Ascending aorta (tissue), 2 donors: Measurements from ENCODE around the gene ZNF502. TPM values are rescaled to one million over a fixed set of nuclear protein-coding genes. Genes with fewer than 3 reads are reported as not detected.
A peak's percentile ranks its signal among the peaks of the same experiment; 100 is the strongest.

ENCODE experiments used
- DNase-seq, 2 donors: peaks; one replicate each; pipeline ENCODE4 v3.0.0-alpha.2; 2019; ENCODE audit warnings: low spot score in 2 of 2
- H3K27ac ChIP-seq, 2 donors: fragments of 200-600 bp; sonication (generic); one replicate each; pipeline ENCODE4 v1.5.1; 2016 to 2017; ENCODE audit warnings: mild to moderate bottlenecking in 1 of 2
- H3K27me3 ChIP-seq: fragments of 200-600 bp; sonication (generic); one replicate; pipeline ENCODE4 v1.5.1; 2017
- H3K36me3 ChIP-seq, 2 donors: fragments of 200-600 bp; sonication (generic); one replicate each; pipeline ENCODE4 v1.5.1; 2016
- H3K4me1 ChIP-seq, 2 donors: fragments of 200-600 bp; sonication (generic); one replicate each; pipeline ENCODE4 v1.5.1; 2016 to 2017; ENCODE audit warnings: mild to moderate bottlenecking in 1 of 2
- H3K4me3 ChIP-seq, 2 donors: fragments of 200-600 bp; sonication (generic); one replicate each; pipeline ENCODE4 v1.5.1; 2016 to 2017; ENCODE audit warnings: mild to moderate bottlenecking in 1 of 2
- H3K9me3 ChIP-seq, 2 donors: fragments of 200-600 bp; sonication (generic); one replicate each; pipeline ENCODE4 v1.5.1; 2016
- CTCF ChIP-seq, 3 experiments: fragments of 200-600 bp in 2 of 3; fragments of 450-650 bp in 1 of 3; sonication (generic) in 2 of 3; IDR thresholded peaks; one replicate each; pipeline ENCODE4 v1.5.1; 2016 to 2019; ENCODE audit warnings: antibody characterized with exemption in 3 of 3, mild to moderate bottlenecking in 1 of 3, moderate library complexity in 1 of 3
- intact Hi-C: fragments of 100-400 bp; cut with DNase I; formaldehyde crosslinking; loops from one replicate; pipeline ENCODE4 v1.15.1; 2023
- total RNA-seq: library from RNA; depleted of rRNA; stranded (reverse); fragments of >200 nt; gene quantifications from one replicate; pipeline ENCODE4 v1.1.0, GENCODE V29; 2016

ZNF502 gene
- total RNA-seq, 1 donor from 2014 or later = 6.5 TPM

GRCh38 chr3:44678480-44679116 is 33.9 kb upstream of the ZNF502 start:
- TF ChIP-seq CTCF (IDR thresholded peaks at IDR 0.05) = no peak
- H3K4me1 ChIP-seq = no peaks in the 10 kb centered on the region
- peaks cover 7 to 66% of the 10 kb centered on the region in 2 donors for H3K9me3 ChIP-seq
- DNase-seq = no peak
- intact Hi-C loops = no loop called here
- H3K27ac ChIP-seq = no peak overlapping the region
- H3K36me3 ChIP-seq = peaks cover 0 to 6% of the 10 kb centered on the region in 2 donors
- H3K4me3 ChIP-seq = no peak overlapping the region
- H3K27me3 ChIP-seq = no peaks in the 10 kb centered on the region

- H3K27ac ChIP-seq = no peak overlapping the region
- H3K9me3 ChIP-seq = peaks cover 7 to 51% of the 10 kb centered on the region in 2 donors
- no peak for TF ChIP-seq CTCF (IDR thresholded peaks at IDR 0.05)
- H3K36me3 ChIP-seq = peaks cover 0 to 9% of the 10 kb centered on the region in 2 donors
- DNase-seq = no peak
- H3K4me3 ChIP-seq = no peak overlapping the region
- H3K27me3 ChIP-seq = no peaks in the 10 kb centered on the region
- H3K4me1 ChIP-seq = peaks cover 0 to 3% of the 10 kb centered on the region in 2 donors
- intact Hi-C loops = no loop called here
Observed at GRCh38 chr3:44680921-44681455, 31.5 kb upstream of the ZNF502 start.

GRCh38 chr3:44682182-44682896 is 30.1 kb upstream of the ZNF502 start:
- no peak for DNase-seq
- no peak overlapping the region for H3K27ac ChIP-seq
- no peak overlapping the region for H3K4me3 ChIP-seq
- H3K27me3 ChIP-seq = no peaks in the 10 kb centered on the region
- H3K9me3 ChIP-seq = peaks cover 7 to 46% of the 10 kb centered on the region in 2 donors
- intact Hi-C loops = no loop called here
- TF ChIP-seq CTCF (IDR thresholded peaks at IDR 0.05) = no peak
- H3K36me3 ChIP-seq = peaks cover 0 to 9% of the 10 kb centered on the region in 2 donors
- H3K4me1 ChIP-seq = peaks cover 0 to 3% of the 10 kb centered on the region in 2 donors

- Histone ChIP-seq H3K9me3 (peaks cover 5 to 18% of the 10 kb centered on the region in 2 donors), H3K27ac (peak overlapping the region in 1 of 2 donors; percentile 9), H3K4me1 (peaks cover 0 to 3% of the 10 kb centered on the region in 2 donors), H3K27me3 (no peaks in the 10 kb centered on the region), H3K4me3 (peak overlapping the region; percentile 49 to 90), H3K36me3 (peaks cover 0 to 9% of the 10 kb centered on the region in 2 donors)
- intact Hi-C loops = no loop called here
- peak in 1 of 2 donors; percentile 73 for DNase-seq
- TF ChIP-seq CTCF (IDR thresholded peaks at IDR 0.05) = no peak
Observed at GRCh38 chr3:44685128-44685800, 27.2 kb upstream of the ZNF502 start.

GRCh38 chr3:44687898-44688297 is 24.6 kb upstream of the ZNF502 start:
- no peak for TF ChIP-seq CTCF (IDR thresholded peaks at IDR 0.05)
- intact Hi-C loops = no loop called here
- Histone ChIP-seq H3K9me3 (no peaks in the 10 kb centered on the region), H3K4me1 (peaks cover 0 to 3% of the 10 kb centered on the region in 2 donors), H3K27ac (no peak overlapping the region), H3K36me3 (peaks cover 0 to 3% of the 10 kb centered on the region in 2 donors), H3K4me3 (no peak overlapping the region), H3K27me3 (no peaks in the 10 kb centered on the region)
- no peak for DNase-seq
